HepG2 (cell line): ENCODE results near the gene CIITA. TPM values are rescaled to one million over a fixed set of nuclear protein-coding genes. Genes with fewer than 3 reads are reported as not detected.

ENCODE experiments used
- ATAC-seq: fragments of 200-7000 bp; cut with Tn5 transposase; 3 replicates; pipeline ENCODE4 v1.9.1; 2020; ENCODE audit warnings: mild to moderate bottlenecking, moderate library complexity
- BruUV-seq: library from RNA; stranded (reverse); fragments of 400-500 nt; replicated peaks from 2 replicates; lab custom pipeline; 2021; lab: Mats Ljungman, UMichigan
- CTCF ChIA-PET: fragments of 300-600 bp; formaldehyde crosslinking; extraction: SDS; loops from one replicate; lab custom pipeline; 2021; ENCODE audit warnings: low total read pairs, inconsistent platforms, low intra/inter-chr PET ratio; lab: Yijun Ruan, JAX
- POLR2A ChIA-PET: fragments of 350-600 bp; sonication (Branson Sonifier 250); formaldehyde crosslinking; loops from one replicate; lab custom pipeline; 2020; ENCODE audit warnings: antibody characterized with exemption, inconsistent platforms; lab: Yijun Ruan, JAX
- DNase-seq: peaks from one replicate; pipeline ENCODE4 v3.0.0-alpha.2; 2015; ENCODE audit warnings: low spot score
- FAIRE-seq: peaks from 3 replicates; lab custom pipeline; 2011; peaks lifted over from hg19 to GRCh38; lab: Jason Lieb, UNC
- H2AFZ ChIP-seq: one replicate; pipeline ENCODE4 v1.6.1; 2011; ENCODE audit warnings: low read length, inconsistent platforms
- H3K27ac ChIP-seq: fragments of 300-600 bp; 3 replicates; pipeline ENCODE4 v1.8.0; 2011; ENCODE audit warnings: mixed run types, mild to moderate bottlenecking, mixed read lengths, low read length, inconsistent platforms; ENCODE audit not compliant: insufficient read depth; ENCODE audit errors: extremely low read length
- H3K27me3 ChIP-seq, 2 experiments: fragments of 200-600 bp in 1 of 2; 2 replicates in 1 of 2; 3 replicates in 1 of 2; pipeline versions ENCODE4 v1.6.0 to v1.8.0; 2011; ENCODE audit warnings: low read length in 2 of 2, mild to moderate bottlenecking in 2 of 2, moderate library complexity in 2 of 2, inconsistent platforms in 1 of 2; ENCODE audit not compliant: insufficient read depth in 2 of 2, control insufficient read depth in 1 of 2
- H3K36me3 ChIP-seq, 2 experiments: fragments of 200-600 bp in 1 of 2; replicated peaks in 1 of 2; 2 replicates in 1 of 2; 3 replicates in 1 of 2; pipeline versions ENCODE4 v1.5.1 to v1.8.0; 2011; ENCODE audit warnings: low read length in 2 of 2, inconsistent platforms in 1 of 2; ENCODE audit not compliant: insufficient read depth in 2 of 2, control insufficient read depth in 1 of 2
- H3K4me1 ChIP-seq: 2 replicates; pipeline ENCODE4 v1.5.1; 2012; ENCODE audit warnings: low read length, inconsistent platforms; ENCODE audit not compliant: insufficient read depth
- H3K4me2 ChIP-seq: 2 replicates; pipeline ENCODE4 v1.6.0; 2011; ENCODE audit warnings: low read depth, low read length, inconsistent platforms
- H3K4me3 ChIP-seq, 3 experiments: fragments of 200-600 bp in 1 of 3; sonication (generic), shearing (Covaris generic) in 1 of 3; replicated peaks in 1 of 3; 2 replicates each; pipeline ENCODE4 v1.5.1; 2011 to 2016; ENCODE audit warnings: low read length in 3 of 3, inconsistent platforms in 2 of 3, low read depth in 2 of 3, mild to moderate bottlenecking in 2 of 3, control low read depth in 1 of 3, mixed read lengths in 1 of 3; ENCODE audit not compliant: insufficient read depth in 1 of 3
- H3K79me2 ChIP-seq: one replicate; pipeline ENCODE4 v1.6.1; 2011; ENCODE audit warnings: low read length, inconsistent platforms; ENCODE audit not compliant: insufficient read depth
- H3K9ac ChIP-seq: 2 replicates; pipeline ENCODE4 v1.6.0; 2011; ENCODE audit warnings: mild to moderate bottlenecking, low read depth, low read length, inconsistent platforms; ENCODE audit not compliant: insufficient read depth
- H3K9me3 ChIP-seq: 2 replicates; pipeline ENCODE4 v1.5.1; 2012; ENCODE audit warnings: mild to moderate bottlenecking, low read length
- H4K20me1 ChIP-seq: 2 replicates; pipeline ENCODE4 v1.6.0; 2011; ENCODE audit warnings: inconsistent platforms, mild to moderate bottlenecking, low read length, moderate library complexity; ENCODE audit not compliant: insufficient read depth
- ATF1 ChIP-seq: IDR thresholded peaks from 2 replicates; pipeline ENCODE4 v1.6.1; 2016; ENCODE audit warnings: mild to moderate bottlenecking, control low read depth
- FOXM1 ChIP-seq: sonication (generic); formaldehyde crosslinking; IDR thresholded peaks from 2 replicates; pipeline ENCODE4 v1.5.0; 2020; ENCODE audit warnings: missing genetic modification reagents
- POLR2G ChIP-seq: fragments of 200-400 bp; formaldehyde crosslinking; IDR thresholded peaks from 2 replicates; pipeline ENCODE4 v1.6.1; 2018; ENCODE audit warnings: mild to moderate bottlenecking, low read depth, low read length, moderate library complexity
- SCMH1 ChIP-seq: sonication (generic); formaldehyde crosslinking; IDR thresholded peaks from 2 replicates; pipeline ENCODE4 v1.9.0; 2021; ENCODE audit warnings: missing genetic modification reagents, mild to moderate bottlenecking, borderline replicate concordance
- SMAD1 ChIP-seq: sonication (generic); formaldehyde crosslinking; IDR thresholded peaks from 2 replicates; pipeline ENCODE4 v1.4.0; 2020; ENCODE audit warnings: missing genetic modification reagents, low read depth, mild to moderate bottlenecking, borderline replicate concordance
- ZNF251 ChIP-seq: sonication (generic); formaldehyde crosslinking; IDR thresholded peaks from 2 replicates; pipeline ENCODE4 v1.9.0; 2021; ENCODE audit warnings: mild to moderate bottlenecking, missing genetic modification reagents
- ZSCAN20 ChIP-seq: sonication (generic); formaldehyde crosslinking; IDR thresholded peaks from 2 replicates; pipeline ENCODE4 v1.4.0; 2020; ENCODE audit warnings: missing genetic modification reagents, mild to moderate bottlenecking, borderline replicate concordance
- WGBS: methylation state at CpG from one replicate; pipeline ENCODE4 v1.1.6; 2017; ENCODE audit warnings: low lambda C conversion rate; 5-methylcytosine and 5-hydroxymethylcytosine counted together
- in situ Hi-C: cut with HindIII; loops from 2 replicates; pipeline ENCODE4 v1.10.0; 2017; ENCODE audit warnings: low pct_unique_long_range_greater_than_20kb; ENCODE audit not compliant: extremely low pct_ligation_motif_present
- intact Hi-C: fragments of 100-400 bp; cut with micrococcal nuclease; formaldehyde crosslinking; loops from one replicate; pipeline ENCODE4 v1.10.0; 2022; ENCODE audit not compliant: unreplicated experiment
- polyA plus RNA-seq, 8 experiments: library from polyadenylated mRNA; depleted of rRNA in 3 of 8; stranded (reverse) in 7 of 8; unstranded in 1 of 8; fragments of >200 nt; fragmentation: Illumina TruSeq in 4 of 8; extraction: Trizol in 4 of 8; gene quantifications; 2 replicates each; pipeline versions ENCODE4 v1.2.1 to v1.2.3, GENCODE V29; 2011 to 2016; ENCODE audit warnings: low read depth in 4 of 8, missing spikeins in 1 of 8, mixed read lengths in 1 of 8; ENCODE audit not compliant: insufficient read depth in 1 of 8
- total RNA-seq, 5 experiments: library from RNA; depleted of rRNA; stranded (reverse); fragments of >200 nt; fragmentation: Illumina TruSeq; extraction: Trizol; gene quantifications; 2 replicates each; pipeline ENCODE4 v1.2.3, GENCODE V29; 2016; ENCODE audit warnings: low read depth in 1 of 5
- TF ChIP-seq, protein P1 (sequence below): sonication (generic); formaldehyde crosslinking; IDR thresholded peaks from 2 replicates; pipeline ENCODE4 v1.4.0; 2020; ENCODE audit warnings: mild to moderate bottlenecking, missing genetic modification reagents
- TF ChIP-seq, protein P2 (sequence below): sonication (generic); formaldehyde crosslinking; IDR thresholded peaks from 2 replicates; pipeline ENCODE4 v1.9.0; 2021; ENCODE audit warnings: mild to moderate bottlenecking, missing genetic modification reagents
- TF ChIP-seq, protein P3 (sequence below): sonication (generic); formaldehyde crosslinking; IDR thresholded peaks from 2 replicates; pipeline ENCODE4 v1.8.1; 2023; ENCODE audit warnings: missing genetic modification reagents, mild to moderate bottlenecking, borderline replicate concordance
- TF ChIP-seq, protein P4 (sequence below): sonication (generic); formaldehyde crosslinking; IDR thresholded peaks from 2 replicates; pipeline ENCODE4 v1.4.0; 2020; ENCODE audit warnings: missing genetic modification reagents

Gene CIITA
- total and polyA plus RNA-seq, 2 of the 13 experiments (the other 11 are each of a cell fraction or from before 2014, with no cell fraction given), result 0.08 to 0.09 TPM

DNA sequence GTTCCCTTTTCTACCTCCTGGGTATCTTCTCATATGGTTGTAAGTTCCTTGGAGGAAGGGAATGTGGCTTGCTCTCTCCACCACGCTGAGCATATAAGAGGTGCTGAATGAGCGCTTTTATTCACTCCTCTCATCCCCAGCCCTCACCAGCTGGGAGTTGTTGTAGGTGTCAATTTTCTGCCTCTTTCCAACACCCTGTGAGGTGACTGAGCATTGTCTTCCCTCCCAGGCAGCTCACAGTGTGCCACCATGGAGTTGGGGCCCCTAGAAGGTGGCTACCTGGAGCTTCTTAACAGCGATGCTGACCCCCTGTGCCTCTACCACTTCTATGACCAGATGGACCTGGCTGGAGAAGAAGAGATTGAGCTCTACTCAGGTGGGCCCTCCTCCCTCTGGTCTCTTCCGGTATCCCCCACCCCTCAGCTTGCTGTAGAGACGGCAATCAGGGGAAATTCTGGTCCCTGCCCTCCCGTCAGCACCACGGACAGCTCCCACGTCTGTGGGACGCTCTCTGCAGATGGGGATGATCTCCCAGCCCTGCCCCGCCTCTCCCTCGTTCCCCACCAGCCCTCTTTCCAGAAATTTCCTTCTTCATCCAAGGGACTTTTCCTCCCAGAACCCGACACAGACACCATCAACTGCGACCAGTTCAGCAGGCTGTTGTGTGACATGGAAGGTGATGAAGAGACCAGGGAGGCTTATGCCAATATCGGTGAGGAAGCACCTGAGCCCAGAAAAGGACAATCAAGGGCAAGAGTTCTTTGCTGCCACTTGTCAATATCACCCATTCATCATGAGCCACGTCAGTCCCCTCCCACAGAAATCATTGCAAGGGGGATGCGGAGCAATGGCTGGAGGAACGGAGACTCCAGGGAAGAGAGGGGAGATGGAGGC is 18.3 kb downstream of the CIITA start:
- FAIRE-seq (no peak), ATAC-seq (peak; percentile 79)
- CTCF ChIA-PET, result no interaction called here
- TF ChIP-seq ZSCAN20 (peak; percentile 48; the same call in 1 of the 2 replicates), SMAD1 (CRISPR knock-in tag) (peak; percentile 77; the same call in 1 of the 2 replicates), ZNF251 (0 out of 2 replicates have a peak, but pooled peaks have one; percentile 76), POLR2G (no peak), ATF1 (CRISPR knock-in tag) (no peak), FOXM1 (CRISPR knock-in tag) (peak; percentile 92; the same call in 1 of the 2 replicates), SCMH1 (CRISPR knock-in tag) (no peak)
- TF ChIP-seq, protein P1, sequence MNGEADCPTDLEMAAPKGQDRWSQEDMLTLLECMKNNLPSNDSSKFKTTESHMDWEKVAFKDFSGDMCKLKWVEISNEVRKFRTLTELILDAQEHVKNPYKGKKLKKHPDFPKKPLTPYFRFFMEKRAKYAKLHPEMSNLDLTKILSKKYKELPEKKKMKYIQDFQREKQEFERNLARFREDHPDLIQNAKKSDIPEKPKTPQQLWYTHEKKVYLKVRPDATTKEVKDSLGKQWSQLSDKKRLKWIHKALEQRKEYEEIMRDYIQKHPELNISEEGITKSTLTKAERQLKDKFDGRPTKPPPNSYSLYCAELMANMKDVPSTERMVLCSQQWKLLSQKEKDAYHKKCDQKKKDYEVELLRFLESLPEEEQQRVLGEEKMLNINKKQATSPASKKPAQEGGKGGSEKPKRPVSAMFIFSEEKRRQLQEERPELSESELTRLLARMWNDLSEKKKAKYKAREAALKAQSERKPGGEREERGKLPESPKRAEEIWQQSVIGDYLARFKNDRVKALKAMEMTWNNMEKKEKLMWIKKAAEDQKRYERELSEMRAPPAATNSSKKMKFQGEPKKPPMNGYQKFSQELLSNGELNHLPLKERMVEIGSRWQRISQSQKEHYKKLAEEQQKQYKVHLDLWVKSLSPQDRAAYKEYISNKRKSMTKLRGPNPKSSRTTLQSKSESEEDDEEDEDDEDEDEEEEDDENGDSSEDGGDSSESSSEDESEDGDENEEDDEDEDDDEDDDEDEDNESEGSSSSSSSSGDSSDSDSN (CRISPR knock-in tag), result no peak
- TF ChIP-seq, protein P2, sequence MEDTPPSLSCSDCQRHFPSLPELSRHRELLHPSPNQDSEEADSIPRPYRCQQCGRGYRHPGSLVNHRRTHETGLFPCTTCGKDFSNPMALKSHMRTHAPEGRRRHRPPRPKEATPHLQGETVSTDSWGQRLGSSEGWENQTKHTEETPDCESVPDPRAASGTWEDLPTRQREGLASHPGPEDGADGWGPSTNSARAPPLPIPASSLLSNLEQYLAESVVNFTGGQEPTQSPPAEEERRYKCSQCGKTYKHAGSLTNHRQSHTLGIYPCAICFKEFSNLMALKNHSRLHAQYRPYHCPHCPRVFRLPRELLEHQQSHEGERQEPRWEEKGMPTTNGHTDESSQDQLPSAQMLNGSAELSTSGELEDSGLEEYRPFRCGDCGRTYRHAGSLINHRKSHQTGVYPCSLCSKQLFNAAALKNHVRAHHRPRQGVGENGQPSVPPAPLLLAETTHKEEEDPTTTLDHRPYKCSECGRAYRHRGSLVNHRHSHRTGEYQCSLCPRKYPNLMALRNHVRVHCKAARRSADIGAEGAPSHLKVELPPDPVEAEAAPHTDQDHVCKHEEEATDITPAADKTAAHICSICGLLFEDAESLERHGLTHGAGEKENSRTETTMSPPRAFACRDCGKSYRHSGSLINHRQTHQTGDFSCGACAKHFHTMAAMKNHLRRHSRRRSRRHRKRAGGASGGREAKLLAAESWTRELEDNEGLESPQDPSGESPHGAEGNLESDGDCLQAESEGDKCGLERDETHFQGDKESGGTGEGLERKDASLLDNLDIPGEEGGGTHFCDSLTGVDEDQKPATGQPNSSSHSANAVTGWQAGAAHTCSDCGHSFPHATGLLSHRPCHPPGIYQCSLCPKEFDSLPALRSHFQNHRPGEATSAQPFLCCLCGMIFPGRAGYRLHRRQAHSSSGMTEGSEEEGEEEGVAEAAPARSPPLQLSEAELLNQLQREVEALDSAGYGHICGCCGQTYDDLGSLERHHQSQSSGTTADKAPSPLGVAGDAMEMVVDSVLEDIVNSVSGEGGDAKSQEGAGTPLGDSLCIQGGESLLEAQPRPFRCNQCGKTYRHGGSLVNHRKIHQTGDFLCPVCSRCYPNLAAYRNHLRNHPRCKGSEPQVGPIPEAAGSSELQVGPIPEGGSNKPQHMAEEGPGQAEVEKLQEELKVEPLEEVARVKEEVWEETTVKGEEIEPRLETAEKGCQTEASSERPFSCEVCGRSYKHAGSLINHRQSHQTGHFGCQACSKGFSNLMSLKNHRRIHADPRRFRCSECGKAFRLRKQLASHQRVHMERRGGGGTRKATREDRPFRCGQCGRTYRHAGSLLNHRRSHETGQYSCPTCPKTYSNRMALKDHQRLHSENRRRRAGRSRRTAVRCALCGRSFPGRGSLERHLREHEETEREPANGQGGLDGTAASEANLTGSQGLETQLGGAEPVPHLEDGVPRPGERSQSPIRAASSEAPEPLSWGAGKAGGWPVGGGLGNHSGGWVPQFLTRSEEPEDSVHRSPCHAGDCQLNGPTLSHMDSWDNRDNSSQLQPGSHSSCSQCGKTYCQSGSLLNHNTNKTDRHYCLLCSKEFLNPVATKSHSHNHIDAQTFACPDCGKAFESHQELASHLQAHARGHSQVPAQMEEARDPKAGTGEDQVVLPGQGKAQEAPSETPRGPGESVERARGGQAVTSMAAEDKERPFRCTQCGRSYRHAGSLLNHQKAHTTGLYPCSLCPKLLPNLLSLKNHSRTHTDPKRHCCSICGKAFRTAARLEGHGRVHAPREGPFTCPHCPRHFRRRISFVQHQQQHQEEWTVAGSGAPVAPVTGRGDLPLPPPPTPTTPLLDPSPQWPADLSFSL (CRISPR knock-in tag), result no peak
- TF ChIP-seq, protein P3, sequence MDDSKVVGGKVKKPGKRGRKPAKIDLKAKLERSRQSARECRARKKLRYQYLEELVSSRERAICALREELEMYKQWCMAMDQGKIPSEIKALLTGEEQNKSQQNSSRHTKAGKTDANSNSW (CRISPR knock-in tag), result peak; percentile 94
- TF ChIP-seq, protein P4, sequence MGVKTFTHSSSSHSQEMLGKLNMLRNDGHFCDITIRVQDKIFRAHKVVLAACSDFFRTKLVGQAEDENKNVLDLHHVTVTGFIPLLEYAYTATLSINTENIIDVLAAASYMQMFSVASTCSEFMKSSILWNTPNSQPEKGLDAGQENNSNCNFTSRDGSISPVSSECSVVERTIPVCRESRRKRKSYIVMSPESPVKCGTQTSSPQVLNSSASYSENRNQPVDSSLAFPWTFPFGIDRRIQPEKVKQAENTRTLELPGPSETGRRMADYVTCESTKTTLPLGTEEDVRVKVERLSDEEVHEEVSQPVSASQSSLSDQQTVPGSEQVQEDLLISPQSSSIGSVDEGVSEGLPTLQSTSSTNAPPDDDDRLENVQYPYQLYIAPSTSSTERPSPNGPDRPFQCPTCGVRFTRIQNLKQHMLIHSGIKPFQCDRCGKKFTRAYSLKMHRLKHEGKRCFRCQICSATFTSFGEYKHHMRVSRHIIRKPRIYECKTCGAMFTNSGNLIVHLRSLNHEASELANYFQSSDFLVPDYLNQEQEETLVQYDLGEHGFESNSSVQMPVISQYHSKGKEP (CRISPR knock-in tag), result peak; percentile 97

More for the DNA sequence above, 18.3 kb downstream of the CIITA start:
- H3K4me3 ChIP-seq, result no peak overlapping the region
- no peaks in the 10 kb centered on the region for H3K79me2 ChIP-seq
- no peaks in the 10 kb centered on the region for H3K36me3 ChIP-seq
- POLR2A ChIA-PET, result no interaction called here
- H2AFZ ChIP-seq, result no peak overlapping the region
- no peak overlapping the region for H3K9ac ChIP-seq
- no peaks in the 10 kb centered on the region for H3K9me3 ChIP-seq
- H3K4me2 ChIP-seq, result no peak overlapping the region
- no peaks in the 10 kb centered on the region for H3K4me1 ChIP-seq
- intact Hi-C loops (no loop called here), in situ Hi-C loops (no loop called here)
- no peak overlapping the region for H3K27ac ChIP-seq
- WGBS, result 32% methylated on average over 17 of the region's 17 CpGs
- BruUV-seq, result no TSS peak
- DNase-seq, result peak; percentile 48
- H3K27me3 ChIP-seq, result 0 out of 5 replicates have a peak, but pooled peaks cover 0 to 2% of the 10 kb centered on the region in 2 experiments
- no peaks in the 10 kb centered on the region; the same call in 1 of the 2 replicates for H4K20me1 ChIP-seq
